DOHH2 (cell line): ENCODE data around the gene NRF1.

Experiments
- CTCF ChIP-seq: fragments of 200-600 bp; sonication (generic); IDR thresholded peaks from one replicate; pipeline ENCODE4 v1.5.1; 2014; ENCODE audit warnings: antibody characterized with exemption, mild to moderate bottlenecking, low read depth, low read length; ENCODE audit not compliant: poor library complexity, severe bottlenecking
- EZH2phosphoT487 ChIP-seq: fragments of 200-600 bp; sonication (generic); IDR thresholded peaks from 2 replicates; pipeline ENCODE4 v1.6.1; 2017; ENCODE audit warnings: borderline replicate concordance, mild to moderate bottlenecking, antibody characterized with exemption, low read length, moderate library complexity, mixed read lengths

GRCh38 chr7:129684777-129685176 lies 73.3 kb downstream of the NRF1 start:
- TF ChIP-seq CTCF: no peak
- no peak for TF ChIP-seq EZH2phosphoT487
